HL-60 (cell line): Measurements from ENCODE around the gene AQP12A.

Experiments used
- CTCF ChIP-seq: IDR thresholded peaks from one replicate; pipeline ENCODE4 v1.5.1; 2011; ENCODE audit warnings: low read length, control low read depth, inconsistent platforms; ENCODE audit not compliant: insufficient read depth
- POLR2AphosphoS5 ChIP-seq: IDR thresholded peaks from 2 replicates; pipeline ENCODE4 v1.6.1; 2012; ENCODE audit warnings: low read depth

- no peak for TF ChIP-seq CTCF
- no peak for TF ChIP-seq POLR2AphosphoS5
Measured at GRCh38 chr2:240735476-240735875, 43.8 kb downstream of the AQP12A start.
